IMR-90 (cell line): ENCODE data around the gene OR52I2. TPM values are rescaled to one million over a fixed set of nuclear protein-coding genes. Genes with fewer than 3 reads are reported as not detected.

Experiments
- ATAC-seq: fragments of 200-7000 bp; cut with Tn5 transposase; 2 replicates; pipeline ENCODE4 v1.9.1; 2020; ENCODE audit warnings: low read depth, mild to moderate bottlenecking, moderate library complexity
- BruUV-seq: library from RNA; stranded (reverse); fragments of 400-500 nt; replicated peaks from 2 replicates; lab custom pipeline; 2021; lab: Mats Ljungman, UMichigan
- CTCF ChIA-PET: fragments of 300-600 bp; formaldehyde crosslinking; extraction: SDS; loops from one replicate; lab custom pipeline; 2021; ENCODE audit warnings: antibody characterized with exemption; lab: Yijun Ruan, JAX
- POLR2A ChIA-PET: fragments of 300-600 bp; sonication (Branson Sonifier 250); formaldehyde crosslinking; loops from one replicate; lab custom pipeline; 2022; ENCODE audit warnings: antibody characterized with exemption; ENCODE audit not compliant: unreplicated experiment; lab: Charles Lee
- DNase-seq: peaks from one replicate; pipeline ENCODE4 v3.0.0; 2013
- H2AFZ ChIP-seq: replicated peaks from 2 replicates; pipeline ENCODE3; 2013; ENCODE audit warnings: low read length, mild to moderate bottlenecking; ENCODE audit not compliant: poor library complexity
- H2AK5ac ChIP-seq: 2 replicates; pipeline ENCODE4 v1.6.1; 2013; ENCODE audit warnings: low read depth, low read length, inconsistent platforms
- H2AK9ac ChIP-seq: replicated peaks from 2 replicates; pipeline ENCODE3; 2013; ENCODE audit warnings: mild to moderate bottlenecking, low read depth, low read length, moderate library complexity; ENCODE audit not compliant: poor library complexity
- H2BK120ac ChIP-seq: 2 replicates; pipeline ENCODE4 v1.6.1; 2013; ENCODE audit warnings: low read depth, low read length, inconsistent platforms
- H2BK15ac ChIP-seq: 3 replicates; pipeline ENCODE4 v1.6.1; 2013; ENCODE audit warnings: low read depth, low read length, inconsistent platforms
- H2BK20ac ChIP-seq: 2 replicates; pipeline ENCODE4 v1.6.1; 2013; ENCODE audit warnings: low read depth, mild to moderate bottlenecking, inconsistent platforms, low read length, moderate library complexity
- H2BK5ac ChIP-seq: 2 replicates; pipeline ENCODE4 v1.6.1; 2013; ENCODE audit warnings: mild to moderate bottlenecking, low read depth, low read length, inconsistent platforms; ENCODE audit not compliant: poor library complexity, severe bottlenecking
- H3K14ac ChIP-seq: replicated peaks from 2 replicates; pipeline ENCODE4 v1.6.1; 2013; ENCODE audit warnings: low read depth, low read length, inconsistent platforms
- H3K18ac ChIP-seq: 2 replicates; pipeline ENCODE4 v1.6.1; 2013; ENCODE audit warnings: low read depth, low read length, control low read depth
- H3K23ac ChIP-seq: 2 replicates; pipeline ENCODE4 v1.6.1; 2013; ENCODE audit warnings: low read depth, low read length, inconsistent platforms
- H3K27ac ChIP-seq: 2 replicates; pipeline ENCODE4 v1.5.1; 2013; ENCODE audit warnings: mild to moderate bottlenecking, control low read depth, low read length; ENCODE audit not compliant: insufficient read depth
- H3K27me3 ChIP-seq: 2 replicates; pipeline ENCODE4 v1.6.1; 2013; ENCODE audit warnings: low read length; ENCODE audit not compliant: control insufficient read depth, insufficient read depth
- H3K36me3 ChIP-seq: 2 replicates; pipeline ENCODE4 v1.6.1; 2013; ENCODE audit warnings: low read length, mixed read lengths; ENCODE audit not compliant: control insufficient read depth, insufficient read depth
- H3K4ac ChIP-seq: 2 replicates; pipeline ENCODE4 v1.6.1; 2013; ENCODE audit warnings: low read depth, low read length, inconsistent platforms
- H3K4me1 ChIP-seq: 2 replicates; pipeline ENCODE4 v1.6.1; 2013; ENCODE audit warnings: low read length, mixed read lengths; ENCODE audit not compliant: control insufficient read depth, insufficient read depth
- H3K4me2 ChIP-seq: 2 replicates; pipeline ENCODE4 v1.6.1; 2013; ENCODE audit warnings: low read depth, mild to moderate bottlenecking, control low read depth, low read length, moderate library complexity
- H3K4me3 ChIP-seq: 2 replicates; pipeline ENCODE4 v1.5.1; 2013; ENCODE audit warnings: low read depth, mild to moderate bottlenecking, control low read depth, low read length, moderate library complexity; ENCODE audit not compliant: insufficient read depth
- H3K56ac ChIP-seq: 2 replicates; pipeline ENCODE4 v1.6.1; 2013; ENCODE audit warnings: low read length, inconsistent platforms; ENCODE audit not compliant: insufficient read depth; ENCODE audit errors: extremely low read depth
- H3K79me1 ChIP-seq, 2 experiments: 2 replicates each; pipeline ENCODE4 v1.6.1; 2013; ENCODE audit warnings: low read length in 2 of 2, inconsistent platforms in 1 of 2, low read depth in 1 of 2
- H3K9ac ChIP-seq: 2 replicates; pipeline ENCODE4 v1.6.1; 2013; ENCODE audit warnings: low read depth, low read length, control low read depth
- H3K9me1 ChIP-seq: 2 replicates; pipeline ENCODE4 v1.6.1; 2013; ENCODE audit warnings: low read length, inconsistent platforms; ENCODE audit not compliant: insufficient read depth
- H3K9me3 ChIP-seq: 2 replicates; pipeline ENCODE4 v1.6.1; 2013; ENCODE audit warnings: low read length; ENCODE audit not compliant: control insufficient read depth, insufficient read depth
- H4K20me1 ChIP-seq: 2 replicates; pipeline ENCODE4 v1.6.1; 2013; ENCODE audit warnings: low read length, inconsistent platforms; ENCODE audit not compliant: insufficient read depth
- H4K5ac ChIP-seq: 2 replicates; pipeline ENCODE4 v1.6.1; 2013; ENCODE audit warnings: mild to moderate bottlenecking, low read depth, low read length, control low read depth
- H4K8ac ChIP-seq, 2 experiments: 2 replicates each; pipeline ENCODE4 v1.6.1; 2013; ENCODE audit warnings: low read depth in 2 of 2, low read length in 2 of 2, control low read depth in 1 of 2, inconsistent platforms in 1 of 2
- H4K91ac ChIP-seq: 2 replicates; pipeline ENCODE4 v1.6.1; 2013; ENCODE audit warnings: low read depth, low read length, inconsistent platforms; ENCODE audit not compliant: insufficient read depth
- BHLHE40 ChIP-seq: fragments of 150-350 bp; IDR thresholded peaks from 2 replicates; pipeline ENCODE4 v1.6.1; 2016; ENCODE audit warnings: mild to moderate bottlenecking, low read depth, low read length
- CEBPB ChIP-seq: IDR thresholded peaks from 2 replicates; pipeline ENCODE4 v1.6.1; 2012; ENCODE audit warnings: low read depth, low read length, improper control_type of control experiment
- CHD1 ChIP-seq: IDR thresholded peaks from 2 replicates; pipeline ENCODE4 v1.6.1; 2012; ENCODE audit warnings: low read depth, low read length, improper control_type of control experiment
- CTCF ChIP-seq: conservative IDR thresholded peaks from 2 replicates; pipeline ENCODE4 v1.5.1; 2012; ENCODE audit warnings: mild to moderate bottlenecking, low read depth, low read length, improper control_type of control experiment
- ELK1 ChIP-seq: fragments of 150-350 bp; IDR thresholded peaks from 2 replicates; pipeline ENCODE4 v1.6.1; 2016; ENCODE audit warnings: low read depth, mild to moderate bottlenecking, low read length, moderate library complexity, borderline replicate concordance
- FOS ChIP-seq: fragments of 150-350 bp; IDR thresholded peaks from 2 replicates; pipeline ENCODE4 v1.6.1; 2016; ENCODE audit warnings: low read depth, low read length
- MAFK ChIP-seq: IDR thresholded peaks from 2 replicates; pipeline ENCODE4 v1.6.1; 2012; ENCODE audit warnings: low read depth, low read length, improper control_type of control experiment
- MAZ ChIP-seq: IDR thresholded peaks from 2 replicates; pipeline ENCODE4 v1.6.1; 2012; ENCODE audit warnings: low read depth, mild to moderate bottlenecking, low read length, improper control_type of control experiment, moderate library complexity, borderline replicate concordance
- MXI1 ChIP-seq: IDR thresholded peaks from 2 replicates; pipeline ENCODE4 v1.6.1; 2012; ENCODE audit warnings: low read depth, mild to moderate bottlenecking, low read length, moderate library complexity, borderline replicate concordance
- NFE2L2 ChIP-seq: fragments of 150-350 bp; IDR thresholded peaks from 2 replicates; pipeline ENCODE4 v1.6.1; 2016; ENCODE audit warnings: low read depth, mild to moderate bottlenecking, low read length
- POLR2A ChIP-seq: IDR thresholded peaks from 2 replicates; pipeline ENCODE4 v1.6.1; 2012; ENCODE audit warnings: mild to moderate bottlenecking, low read depth, low read length
- RAD21 ChIP-seq: IDR thresholded peaks from 2 replicates; pipeline ENCODE4 v1.6.1; 2012; ENCODE audit warnings: low read length, improper control_type of control experiment
- RCOR1 ChIP-seq: IDR thresholded peaks from 2 replicates; pipeline ENCODE4 v1.6.1; 2012; ENCODE audit warnings: mild to moderate bottlenecking, low read length, improper control_type of control experiment; ENCODE audit not compliant: insufficient replicate concordance
- RFX5 ChIP-seq: IDR thresholded peaks from 2 replicates; pipeline ENCODE4 v1.8.0; 2012; ENCODE audit warnings: low read depth, mild to moderate bottlenecking, low read length, moderate library complexity
- SMC3 ChIP-seq: fragments of 150-350 bp; IDR thresholded peaks from 2 replicates; pipeline ENCODE4 v1.6.1; 2016; ENCODE audit warnings: low read depth, mild to moderate bottlenecking, antibody characterized with exemption, low read length, moderate library complexity
- USF2 ChIP-seq: fragments of 150-350 bp; IDR thresholded peaks from 2 replicates; pipeline ENCODE4 v1.6.1; 2017; ENCODE audit warnings: mild to moderate bottlenecking, antibody characterized with exemption, low read length, low read depth
- WGBS, 2 experiments: methylation state at CpG; one replicate each; pipeline versions ENCODE4 v1.1.5 to v1.1.7; 2013; ENCODE audit warnings: missing lambda C conversion rate in 2 of 2; ENCODE audit not compliant: insufficient read length in 1 of 2; ENCODE audit errors: extremely low coverage in 2 of 2; 5-methylcytosine and 5-hydroxymethylcytosine counted together
- dilution Hi-C: fragments of 300-500 bp; cut with HindIII; formaldehyde crosslinking; loops from one replicate; pipeline ENCODE4 v1.14.3; 2018; ENCODE audit warnings: low sequenced_read_pairs; ENCODE audit not compliant: unreplicated experiment
- in situ Hi-C: fragments of 300-500 bp; cut with MboI; formaldehyde crosslinking; loops from 3 replicates; pipeline ENCODE4 v1.14.3; 2019; ENCODE audit warnings: low sequenced_read_pairs, inconsistent platforms, mixed read lengths
- intact Hi-C: fragments of 100-400 bp; cut with micrococcal nuclease; formaldehyde crosslinking; loops from 2 replicates; pipeline ENCODE4 v1.10.0; 2022
- polyA plus RNA-seq, 3 experiments: library from polyadenylated mRNA; depleted of rRNA; stranded (reverse); fragments of >200 nt; gene quantifications; 2 replicates each; pipeline ENCODE4 v1.2.3, GENCODE V29; 2012; ENCODE audit warnings: low replicate concordance in 1 of 3
- total RNA-seq: library from RNA; depleted of rRNA; stranded (reverse); fragments of >200 nt; gene quantifications from 2 replicates; pipeline ENCODE4 v1.2.3, GENCODE V29; 2012

Gene OR52I2
- total and polyA plus RNA-seq, 2 of the 4 experiments (the other 2 are of a cell fraction): not detected

GRCh38 chr11:4576880-4577279 is 4.7 kb upstream of the OR52I2 start:
- H4K8ac ChIP-seq: no peak overlapping the region
- H3K27ac ChIP-seq: no peak overlapping the region
- TF ChIP-seq MAFK (no peak), RAD21 (no peak), NFE2L2 (no peak), CTCF (no peak), MAZ (no peak), BHLHE40 (no peak), CEBPB (no peak), CHD1 (no peak), ELK1 (no peak), POLR2A (no peak), USF2 (no peak), FOS (no peak), MXI1 (no peak), RCOR1 (no peak), RFX5 (no peak), SMC3 (no peak)
- H3K9ac ChIP-seq: no peak overlapping the region
- intact Hi-C loops: no loop called here
- H3K4me3 ChIP-seq: no peak overlapping the region
- WGBS, 2 experiments: no CpG with 5 or more reads among the region's 3 CpGs
- H3K14ac ChIP-seq: no peak overlapping the region
- H2BK5ac ChIP-seq: no peak overlapping the region
- no peak overlapping the region for H2BK15ac ChIP-seq
- no peak overlapping the region for H3K56ac ChIP-seq
- no peak overlapping the region for H2BK20ac ChIP-seq
- no peak overlapping the region for H2AK5ac ChIP-seq
- no peaks in the 10 kb centered on the region for H3K9me3 ChIP-seq
- H3K36me3 ChIP-seq: no peaks in the 10 kb centered on the region
- CTCF ChIA-PET: no interaction called here
- H3K4me1 ChIP-seq: no peaks in the 10 kb centered on the region
- no TSS peak for BruUV-seq
- POLR2A ChIA-PET: no interaction called here
- no peak overlapping the region for H3K4ac ChIP-seq
- H2BK120ac ChIP-seq: no peak overlapping the region
- H3K23ac ChIP-seq: no peak overlapping the region
- no peaks in the 10 kb centered on the region for H4K20me1 ChIP-seq
- no peaks in the 10 kb centered on the region for H3K9me1 ChIP-seq
- no peak overlapping the region for H2AFZ ChIP-seq
- in situ Hi-C loops: no loop called here
- DNase-seq (no peak), ATAC-seq (no peak)
- H4K5ac ChIP-seq: no peak overlapping the region
- no peaks in the 10 kb centered on the region for H3K27me3 ChIP-seq
- H2AK9ac ChIP-seq: no peak overlapping the region
- H3K4me2 ChIP-seq: no peak overlapping the region
- H3K79me1 ChIP-seq: no peaks in the 10 kb centered on the region
- no peak overlapping the region for H4K91ac ChIP-seq
- dilution Hi-C loops: no loop called here
- H3K18ac ChIP-seq: no peak overlapping the region
